GM13977 (cell line): ENCODE measurements around the gene TRMU.

Experiments used
- DNase-seq: peaks from one replicate; pipeline ENCODE4 v3.0.0; 2012; ENCODE audit warnings: low spot score
- CTCF ChIP-seq: IDR thresholded peaks from 2 replicates; pipeline ENCODE4 v1.5.1; 2012; ENCODE audit warnings: mild to moderate bottlenecking, control low read depth; ENCODE audit not compliant: insufficient read depth; ENCODE audit errors: extremely low read depth, missing control alignments
- in situ Hi-C: fragments of 300-500 bp; cut with MboI; formaldehyde crosslinking; loops from one replicate; pipeline ENCODE4 v1.12.0; 2022; ENCODE audit warnings: low sequenced_read_pairs, low pct_unique_long_range_greater_than_20kb, mixed read lengths, inconsistent platforms; ENCODE audit not compliant: unreplicated experiment

TRMU gene

GRCh38 chr22:46318576-46318975, 16.9 kb upstream of the TRMU start:
- no peak for DNase-seq
- no peak for TF ChIP-seq CTCF
- in situ Hi-C loops, result loop anchor here (10.0 kb wide), 1 partner anchor 194 kb away; no protein-coding TSS in a partner anchor

GRCh38 chr22:46319319-46319718, 16.2 kb upstream of the TRMU start:
- no peak for DNase-seq
- in situ Hi-C loops, result loop anchor here (10.0 kb wide), 1 partner anchor 195 kb away; no protein-coding TSS in a partner anchor
- TF ChIP-seq CTCF, result no peak

GRCh38 chr22:46320166-46320710, 15.3 kb upstream of the TRMU start:
- TF ChIP-seq CTCF, result no peak
- no peak for DNase-seq
- in situ Hi-C loops, result no loop called here

- no peak for DNase-seq
- TF ChIP-seq CTCF, result no peak
- in situ Hi-C loops, result no loop called here
Observed at GRCh38 chr22:46320716-46321386, 14.7 kb upstream of the TRMU start.

GRCh38 chr22:46322711-46323110, 12.8 kb upstream of the TRMU start:
- in situ Hi-C loops, result no loop called here
- DNase-seq, result no peak
- TF ChIP-seq CTCF, result no peak

GRCh38 chr22:46323162-46323561, 12.4 kb upstream of the TRMU start:
- no peak for TF ChIP-seq CTCF
- DNase-seq, result no peak
- in situ Hi-C loops, result no loop called here
